Neural cell (in vitro differentiated cells): ENCODE measurements around the gene FSIP1.

Experiments
- CTCF ChIP-seq: fragments of 450-650 bp; IDR thresholded peaks from 2 replicates; pipeline ENCODE4 v1.5.1; 2014; ENCODE audit warnings: antibody characterized with exemption, mild to moderate bottlenecking, moderate library complexity; ENCODE audit not compliant: poor library complexity, severe bottlenecking
- EZH2 ChIP-seq: fragments of 200-600, 300-800 bp; shearing (Covaris generic), sonication (generic); IDR thresholded peaks from 2 replicates; pipeline ENCODE4 v1.6.1; 2014; ENCODE audit warnings: antibody characterized with exemption, low read length, borderline replicate concordance, mild to moderate bottlenecking; ENCODE audit not compliant: insufficient read depth, poor library complexity, severe bottlenecking
- TAF1 ChIP-seq: IDR thresholded peaks from 2 replicates; pipeline ENCODE4 v1.6.1; 2012; ENCODE audit warnings: low read depth

- TF ChIP-seq CTCF (no peak), EZH2 (no peak), TAF1 (no peak)
Observed at GRCh38 chr15:39613861-39614260, 168.8 kb downstream of the FSIP1 start.
